ENCODE results near the gene CALHM1. TPM values are rescaled to one million over a fixed set of nuclear protein-coding genes. Genes with fewer than 3 reads are reported as not detected.

CALHM1 gene
- total and polyA plus RNA-seq, 10 donors = 0.04 to 0.52 (median 0.10) TPM; not detected in 7

- intact Hi-C loops (cut with DNase I; ENCODE audit: low total_unique reads) = no loop called here
- Histone ChIP-seq H3K27ac (no peak overlapping the region), H3K36me3 (no peaks in the 10 kb centered on the region), H3K9me3 (no peaks in the 10 kb centered on the region), H3K4me3 (peak overlapping the region; percentile 38 to 82 (median 60)), H3K27me3 (replicated peaks in 1 of 7) (peaks cover 0 to 55% (median 27%) of the 10 kb centered on the region in 7 donors), H3K4me1 (peaks cover 7 to 40% (median 24%) of the 10 kb centered on the region in 6 donors)
- no peak for TF ChIP-seq POLR2AphosphoS5 (IDR thresholded peaks at IDR 0.05)
- no peak for TF ChIP-seq CTCF (IDR thresholded peaks at IDR 0.05 in 8 of 11, conservative IDR thresholded peaks at IDR 0.05 in 3 of 11)
- TF ChIP-seq POLR2A (IDR thresholded peaks at IDR 0.05) = no peak
- peak; percentile 75 for DNase-seq
- 1 to 19% (median 3%) methylated on average over 13 to 92 of the region's 92 CpGs for WGBS, 5 donors
Measured at GRCh38 chr10:103493916-103494877, 35.5 kb upstream of the CALHM1 start.

GRCh38 chr10:103493362-103493915 is 34.7 kb upstream of the CALHM1 start, which contains the start of gene NEURL1:
NEURL1 (plus strand) TSS chr10:103493705; CDS start chr10:103494388, 683 bp downstream.
- 2 to 6% (median 4%) methylated on average over 29 to 65 of the region's 65 CpGs for WGBS, 5 donors
- H3K36me3 ChIP-seq = no peaks in the 10 kb centered on the region
- peaks cover 7 to 40% (median 24%) of the 10 kb centered on the region in 6 donors for H3K4me1 ChIP-seq
- H3K27me3 ChIP-seq (replicated peaks in 1 of 7) = peaks cover 0 to 55% (median 27%) of the 10 kb centered on the region in 7 donors
- no peak within 1 kb of the TSS for H3K27ac ChIP-seq
- intact Hi-C loops (cut with DNase I; ENCODE audit: low total_unique reads) = no loop called here
- TF ChIP-seq POLR2A (IDR thresholded peaks at IDR 0.05) = no peak
- TF ChIP-seq POLR2AphosphoS5 (IDR thresholded peaks at IDR 0.05) = peak in 1 of 3 donors; percentile 9
- H3K4me3 ChIP-seq = peak within 1 kb of the TSS; percentile 38 to 82 (median 60)
- H3K9me3 ChIP-seq = no peaks in the 10 kb centered on the region
- DNase-seq = peak; percentile 72

- intact Hi-C loops (cut with DNase I; ENCODE audit: low total_unique reads) = no loop called here
- Histone ChIP-seq H3K27me3 (replicated peaks in 1 of 7) (peaks cover 0 to 54% (median 27%) of the 10 kb centered on the region in 7 donors), H3K9me3 (no peaks in the 10 kb centered on the region), H3K27ac (no peak overlapping the region), H3K4me1 (peaks cover 7 to 40% (median 24%) of the 10 kb centered on the region in 6 donors), H3K4me3 (peak overlapping the region in 4 of 8 donors; percentile 48 to 82 (median 64)), H3K36me3 (no peaks in the 10 kb centered on the region)
- 53 to 73% (median 65%) methylated on average over 4 to 5 of the region's 5 CpGs for WGBS, 5 donors
- DNase-seq = no peak
- TF ChIP-seq CTCF (IDR thresholded peaks at IDR 0.05 in 8 of 11, conservative IDR thresholded peaks at IDR 0.05 in 3 of 11) = no peak
- no peak for TF ChIP-seq POLR2AphosphoS5 (IDR thresholded peaks at IDR 0.05)
- TF ChIP-seq POLR2A (IDR thresholded peaks at IDR 0.05) = no peak
Measured at GRCh38 chr10:103492655-103493261, 34.1 kb upstream of the CALHM1 start.

- no peaks in the 10 kb centered on the region for H3K9me3 ChIP-seq
- peaks cover 0 to 48% (median 27%) of the 10 kb centered on the region in 7 donors for H3K27me3 ChIP-seq (replicated peaks in 1 of 7)
- 82 to 88% (median 84%) methylated on average over 7 of the region's 7 CpGs for WGBS, 5 donors
- intact Hi-C loops (cut with DNase I; ENCODE audit: low total_unique reads) = no loop called here
- DNase-seq = no peak
- H3K4me1 ChIP-seq = peaks cover 7 to 40% (median 24%) of the 10 kb centered on the region in 6 donors
- TF ChIP-seq POLR2A (IDR thresholded peaks at IDR 0.05) (no peak), POLR2AphosphoS5 (IDR thresholded peaks at IDR 0.05) (no peak), CTCF (IDR thresholded peaks at IDR 0.05 in 8 of 11, conservative IDR thresholded peaks at IDR 0.05 in 3 of 11) (no peak)
- H3K27ac ChIP-seq = no peak overlapping the region
- H3K4me3 ChIP-seq = no peak overlapping the region
- H3K36me3 ChIP-seq = no peaks in the 10 kb centered on the region
Measured at GRCh38 chr10:103491729-103492364, 33.1 kb upstream of the CALHM1 start.

Measured in spleen (tissue), 11 donors.